Measurements from ENCODE around the gene LRRTM4. TPM values are rescaled to one million over a fixed set of nuclear protein-coding genes. Genes with fewer than 3 reads are reported as not detected.

The LRRTM4 gene
- polyA plus RNA-seq, 1 of the 3 experiments (the other 2 are of a cell fraction) = 0.10 TPM

DNA sequence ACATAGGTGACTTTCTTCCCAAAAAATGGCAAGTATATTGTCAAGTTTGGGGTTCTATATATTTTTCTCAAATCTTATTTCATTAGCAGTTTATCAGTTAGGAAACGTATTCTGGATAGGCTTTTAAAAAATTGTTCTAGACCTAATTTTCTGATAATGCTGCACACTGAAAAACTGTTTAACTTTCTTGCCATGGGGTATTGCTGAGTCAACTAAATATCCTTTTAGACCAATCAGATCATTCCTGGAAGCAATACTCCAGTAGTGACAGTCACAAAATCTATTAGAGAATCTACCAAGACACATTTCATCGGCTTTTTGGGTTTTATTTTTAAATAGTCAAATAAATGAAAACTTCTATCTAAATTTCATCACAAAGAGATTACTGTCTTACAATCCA lies 440.6 kb downstream of the LRRTM4 start:
- Histone ChIP-seq H3K9me3 (no peaks in the 10 kb centered on the region), H3K79me2 (ENCODE audit: insufficient read depth) (no peaks in the 10 kb centered on the region), H3K27me3 (ENCODE audit: insufficient read depth) (no peaks in the 10 kb centered on the region), H3K4me3 (ENCODE audit: low read depth in 2 of 2, low read length in 1 of 2) (no peak overlapping the region), H3K9me2 (no peaks in the 10 kb centered on the region), H2AFZ (ENCODE audit: low read depth) (no peak overlapping the region), H3K36me3 (replicated peaks in 1 of 2; ENCODE audit: control insufficient read depth in 1 of 2, insufficient read depth in 2 of 2, low read length in 1 of 2) (no peaks in the 10 kb centered on the region), H3K4me1 (ENCODE audit: control insufficient read depth in 1 of 2, insufficient read depth in 2 of 2, low read depth in 1 of 2, low read length in 1 of 2) (peaks cover 0 to 3% of the 10 kb centered on the region in 2 experiments; a peak in 2 of 4 replicates), H3K27ac (ENCODE audit: low read depth in 2 of 2, low read length in 1 of 2) (no peak overlapping the region), H3F3A (replicated peaks; ENCODE audit: insufficient read depth) (no peaks in the 10 kb centered on the region), H3K4me2 (no peak overlapping the region), H3K9ac (no peak overlapping the region), H4K20me1 (ENCODE audit: insufficient read depth) (no peaks in the 10 kb centered on the region)
- WGBS (ENCODE audit: low lambda C conversion rate) = 34% methylated on average over 2 of the region's 2 CpGs
- CTCF ChIA-PET = no interaction called here
- TF ChIP-seq TAF1 (IDR thresholded peaks at IDR 0.05; ENCODE audit: borderline replicate concordance, low read depth, low read length) = no peak
- TF ChIP-seq GATA2 (CRISPR knock-in tag; IDR thresholded peaks at IDR 0.05) = no peak
- no peak for TF ChIP-seq FOSL2 (IDR thresholded peaks at IDR 0.05; ENCODE audit: borderline replicate concordance, low read depth)
- no peak for TF ChIP-seq CTCF (IDR thresholded peaks at IDR 0.05)
- TF ChIP-seq PBX3 (IDR thresholded peaks at IDR 0.05) = no peak
- TF ChIP-seq ELF1 (IDR thresholded peaks at IDR 0.05) = no peak
- TF ChIP-seq, protein P1, sequence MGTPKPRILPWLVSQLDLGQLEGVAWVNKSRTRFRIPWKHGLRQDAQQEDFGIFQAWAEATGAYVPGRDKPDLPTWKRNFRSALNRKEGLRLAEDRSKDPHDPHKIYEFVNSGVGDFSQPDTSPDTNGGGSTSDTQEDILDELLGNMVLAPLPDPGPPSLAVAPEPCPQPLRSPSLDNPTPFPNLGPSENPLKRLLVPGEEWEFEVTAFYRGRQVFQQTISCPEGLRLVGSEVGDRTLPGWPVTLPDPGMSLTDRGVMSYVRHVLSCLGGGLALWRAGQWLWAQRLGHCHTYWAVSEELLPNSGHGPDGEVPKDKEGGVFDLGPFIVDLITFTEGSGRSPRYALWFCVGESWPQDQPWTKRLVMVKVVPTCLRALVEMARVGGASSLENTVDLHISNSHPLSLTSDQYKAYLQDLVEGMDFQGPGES (IDR thresholded peaks at IDR 0.05; ENCODE audit: low read depth, low read length) = no peak
- TF ChIP-seq RFX5 (IDR thresholded peaks at IDR 0.05; ENCODE audit: low read length) = no peak
- TF ChIP-seq RAD21 (IDR thresholded peaks at IDR 0.05; ENCODE audit: low read length) = no peak
- no peak for TF ChIP-seq GABPA (IDR thresholded peaks at IDR 0.05; ENCODE audit: low read depth)
- no peak for TF ChIP-seq SIN3A (IDR thresholded peaks at IDR 0.05; ENCODE audit: borderline replicate concordance, low read depth, low read length)
- no peak for TF ChIP-seq EP300 (IDR thresholded peaks at IDR 0.05; ENCODE audit: borderline replicate concordance in 1 of 2, low read depth in 1 of 2, low read length in 1 of 2)
- no peak for TF ChIP-seq ZBTB33 (IDR thresholded peaks at IDR 0.05; ENCODE audit: borderline replicate concordance, low read depth)
- TF ChIP-seq NFIC (IDR thresholded peaks at IDR 0.05; ENCODE audit: borderline replicate concordance) = no peak
- TF ChIP-seq NRF1 (IDR thresholded peaks at IDR 0.05; ENCODE audit: low read depth, low read length) = no peak
- DNase-seq = no peak
- POLR2A ChIA-PET = no interaction called here

Measured in SK-N-SH (cell line).